H1 (cell line): ENCODE data around the gene WIPF3. TPM values are rescaled to one million over a fixed set of nuclear protein-coding genes. Genes with fewer than 3 reads are reported as not detected.

ENCODE experiments used
- CTCF ChIA-PET: fragments of 300-600 bp; sonication (Branson Sonifier 250); formaldehyde crosslinking; loops from one replicate; lab custom pipeline; 2021; ENCODE audit not compliant: partially characterized antibody; lab: Charles Lee
- POLR2A ChIA-PET: fragments of 300-600 bp; sonication (Branson Sonifier 250); formaldehyde crosslinking; loops from one replicate; lab custom pipeline; 2021; ENCODE audit warnings: inconsistent platforms; ENCODE audit not compliant: partially characterized antibody; lab: Charles Lee
- DNase-seq, 2 experiments: peaks; one replicate each; pipeline versions ENCODE4 v3.0.0 to v3.0.0-alpha.2; 2010 to 2022; ENCODE audit warnings: low spot score in 2 of 2, low read depth in 1 of 2, mixed read lengths in 1 of 2
- FAIRE-seq: peaks from 2 replicates; lab custom pipeline; 2011; peaks lifted over from hg19 to GRCh38; lab: Jason Lieb, UNC
- H2AFZ ChIP-seq: 2 replicates; pipeline ENCODE4 v1.8.1; 2012; ENCODE audit warnings: low read length, inconsistent platforms
- H2AK5ac ChIP-seq: 2 replicates; pipeline ENCODE4 v1.6.1; 2013; ENCODE audit warnings: low read depth, low read length
- H2BK120ac ChIP-seq: replicated peaks from 2 replicates; pipeline ENCODE3; 2013; ENCODE audit warnings: low read depth, low read length, inconsistent platforms
- H2BK12ac ChIP-seq: 2 replicates; pipeline ENCODE4 v1.6.1; 2013; ENCODE audit warnings: low read depth, low read length
- H2BK15ac ChIP-seq: 2 replicates; pipeline ENCODE4 v1.6.1; 2013; ENCODE audit warnings: low read length
- H2BK20ac ChIP-seq: 2 replicates; pipeline ENCODE4 v1.6.1; 2013; ENCODE audit warnings: low read length
- H2BK5ac ChIP-seq: 2 replicates; pipeline ENCODE4 v1.6.1; 2013; ENCODE audit warnings: low read depth, low read length
- H3K14ac ChIP-seq: 2 replicates; pipeline ENCODE4 v1.6.1; 2013; ENCODE audit warnings: inconsistent platforms; ENCODE audit not compliant: insufficient read length
- H3K18ac ChIP-seq: 2 replicates; pipeline ENCODE4 v1.6.1; 2013; ENCODE audit warnings: low read length; ENCODE audit errors: extremely low read depth
- H3K23ac ChIP-seq: 2 replicates; pipeline ENCODE4 v1.6.1; 2013; ENCODE audit warnings: inconsistent platforms; ENCODE audit not compliant: insufficient read length
- H3K23me2 ChIP-seq: 2 replicates; pipeline ENCODE4 v1.6.1; 2013; ENCODE audit warnings: low read depth, low read length
- H3K27ac ChIP-seq: 2 replicates; pipeline ENCODE4 v1.6.1; 2011; ENCODE audit warnings: low read depth, low read length, inconsistent platforms
- H3K27me3 ChIP-seq, 4 experiments: replicated peaks in 1 of 4; 1 replicate in 1 of 4; 2 replicates in 3 of 4; pipeline versions ENCODE4 v1.6.1 to v1.8.1; 2011 to 2013; ENCODE audit warnings: low read length in 3 of 4, mild to moderate bottlenecking in 3 of 4, inconsistent platforms in 2 of 4, mixed read lengths in 2 of 4, moderate library complexity in 1 of 4; ENCODE audit not compliant: control insufficient read depth in 3 of 4, insufficient read depth in 3 of 4; ENCODE audit errors: extremely low read depth in 1 of 4
- H3K36me3 ChIP-seq, 4 experiments: 2 replicates each; pipeline versions ENCODE4 v1.6.1 to v1.8.1; 2011 to 2013; ENCODE audit warnings: mild to moderate bottlenecking in 4 of 4, low read length in 3 of 4, moderate library complexity in 2 of 4, control low read depth in 1 of 4, inconsistent platforms in 1 of 4; ENCODE audit not compliant: insufficient read depth in 4 of 4, control insufficient read depth in 2 of 4
- H3K4ac ChIP-seq: replicated peaks from 2 replicates; pipeline ENCODE3; 2013; ENCODE audit warnings: low read length, low read depth, mixed read lengths, inconsistent platforms; ENCODE audit not compliant: insufficient read length
- H3K4me1 ChIP-seq, 4 experiments: replicated peaks in 1 of 4; 1 replicate in 1 of 4; 2 replicates in 3 of 4; pipeline versions ENCODE4 v1.6.1 to v1.8.1; 2011 to 2013; ENCODE audit warnings: low read length in 3 of 4, inconsistent platforms in 2 of 4, mixed read lengths in 1 of 4; ENCODE audit not compliant: insufficient read depth in 4 of 4, control insufficient read depth in 3 of 4
- H3K4me2 ChIP-seq, 2 experiments: 2 replicates each; pipeline versions ENCODE4 v1.6.1 to v1.8.1; 2011 to 2013; ENCODE audit warnings: low read depth in 2 of 2, low read length in 2 of 2, control low read depth in 1 of 2, inconsistent platforms in 1 of 2, mild to moderate bottlenecking in 1 of 2; ENCODE audit not compliant: insufficient read depth in 1 of 2
- H3K4me3 ChIP-seq, 4 experiments: fragments of 200-600, 300-600 bp in 1 of 4; sonication (generic), shearing (Covaris generic), sonication (Bioruptor Twin) in 1 of 4; 2 replicates each; pipeline versions ENCODE4 v1.5.1 to v1.8.1; 2011 to 2016; ENCODE audit warnings: low read length in 4 of 4, low read depth in 3 of 4, control low read depth in 2 of 4, inconsistent platforms in 2 of 4, mild to moderate bottlenecking in 2 of 4, mixed read lengths in 1 of 4, moderate library complexity in 1 of 4; ENCODE audit not compliant: insufficient read depth in 2 of 4; ENCODE audit errors: extremely low read depth in 1 of 4
- H3K56ac ChIP-seq: replicated peaks from 2 replicates; pipeline ENCODE3; 2013; ENCODE audit warnings: low read depth, mild to moderate bottlenecking, mixed read lengths, low read length, inconsistent platforms; ENCODE audit not compliant: insufficient read length
- H3K79me1 ChIP-seq: 2 replicates; pipeline ENCODE4 v1.6.1; 2013; ENCODE audit warnings: low read depth, low read length, control low read depth
- H3K79me2 ChIP-seq, 2 experiments: 2 replicates each; pipeline versions ENCODE4 v1.6.1 to v1.8.1; 2012 to 2013; ENCODE audit warnings: low read length in 2 of 2, mild to moderate bottlenecking in 2 of 2, inconsistent platforms in 1 of 2; ENCODE audit not compliant: insufficient read depth in 2 of 2, control insufficient read depth in 1 of 2
- H3K9ac ChIP-seq, 4 experiments: replicated peaks in 1 of 4; 1 replicate in 1 of 4; 2 replicates in 3 of 4; pipeline versions ENCODE4 v1.6.1 to v1.8.1; 2011 to 2013; ENCODE audit warnings: low read depth in 3 of 4, low read length in 3 of 4, control low read depth in 2 of 4, mild to moderate bottlenecking in 2 of 4, moderate library complexity in 2 of 4, inconsistent platforms in 1 of 4; ENCODE audit errors: extremely low read depth in 1 of 4
- H3K9me3 ChIP-seq, 2 experiments: 2 replicates each; pipeline versions ENCODE4 v1.6.1 to v1.8.1; 2012 to 2013; ENCODE audit warnings: mild to moderate bottlenecking in 2 of 2, moderate library complexity in 2 of 2, control low read depth in 1 of 2, inconsistent platforms in 1 of 2, low read depth in 1 of 2, low read length in 1 of 2, mixed read lengths in 1 of 2; ENCODE audit not compliant: insufficient read depth in 2 of 2
- H4K20me1 ChIP-seq, 2 experiments: replicated peaks in 1 of 2; 2 replicates each; pipeline versions ENCODE3 to v1.8.1; 2011 to 2013; ENCODE audit warnings: inconsistent platforms in 2 of 2, low read length in 2 of 2, mild to moderate bottlenecking in 1 of 2; ENCODE audit not compliant: insufficient read depth in 2 of 2, control insufficient read depth in 1 of 2
- H4K5ac ChIP-seq: 2 replicates; pipeline ENCODE4 v1.6.1; 2013; ENCODE audit warnings: low read length, low read depth, mixed read lengths, inconsistent platforms; ENCODE audit not compliant: insufficient read length
- H4K8ac ChIP-seq: 2 replicates; pipeline ENCODE4 v1.8.0; 2013; ENCODE audit warnings: mild to moderate bottlenecking, moderate library complexity, low read length, inconsistent platforms; ENCODE audit not compliant: insufficient read depth; ENCODE audit errors: extremely low read depth
- H4K91ac ChIP-seq: replicated peaks from 2 replicates; pipeline ENCODE3; 2013; ENCODE audit warnings: low read length, mixed read lengths, inconsistent platforms; ENCODE audit not compliant: insufficient read length
- ATF3 ChIP-seq: IDR thresholded peaks from 2 replicates; pipeline ENCODE4 v1.6.1; 2011; ENCODE audit warnings: low read depth, mild to moderate bottlenecking, low read length; ENCODE audit not compliant: insufficient read depth
- CBX5 ChIP-seq: fragments of 300-800, 300-1000 bp; sonication (generic); IDR thresholded peaks from 2 replicates; pipeline ENCODE4 v1.7.1; 2016; ENCODE audit warnings: antibody characterized with exemption, low read length, low read depth
- CBX8 ChIP-seq: fragments of 300-800, 300-1000 bp; sonication (generic); IDR thresholded peaks from 2 replicates; pipeline ENCODE4 v1.7.1; 2016; ENCODE audit warnings: low read depth, low read length, borderline replicate concordance
- E2F6 ChIP-seq: IDR thresholded peaks from 2 replicates; pipeline ENCODE4 v1.6.1; 2012; ENCODE audit warnings: inconsistent platforms
- FOSL1 ChIP-seq: IDR thresholded peaks from 2 replicates; pipeline ENCODE4 v1.6.1; 2011; ENCODE audit warnings: mild to moderate bottlenecking, low read depth, low read length, moderate library complexity; ENCODE audit not compliant: insufficient read depth
- HDAC6 ChIP-seq: IDR thresholded peaks from one replicate; pipeline ENCODE4 v1.7.1; 2012; ENCODE audit warnings: low read depth, mild to moderate bottlenecking, inconsistent platforms, low read length, moderate library complexity
- RFX5 ChIP-seq: IDR thresholded peaks from 2 replicates; pipeline ENCODE4 v1.6.1; 2011; ENCODE audit warnings: low read depth, low read length, improper control_type of control experiment, borderline replicate concordance
- SIRT6 ChIP-seq: IDR thresholded peaks from one replicate; pipeline ENCODE4 v1.7.1; 2012; ENCODE audit warnings: low read length, inconsistent platforms
- SIX5 ChIP-seq: IDR thresholded peaks from 2 replicates; pipeline ENCODE4 v1.6.1; 2011; ENCODE audit warnings: mild to moderate bottlenecking, low read depth, low read length
- SP1 ChIP-seq: IDR thresholded peaks from 2 replicates; pipeline ENCODE4 v1.6.1; 2011; ENCODE audit warnings: low read depth, low read length
- TAF7 ChIP-seq: optimal IDR thresholded peaks from 2 replicates; pipeline ENCODE3; 2011; ENCODE audit warnings: low read depth, mild to moderate bottlenecking, inconsistent platforms, low read length, moderate library complexity, borderline replicate concordance
- WGBS, 2 experiments: shearing (Covaris generic) in 1 of 2; methylation state at CpG; one replicate each; pipeline versions ENCODE4 v1.1.6 to v1.1.7; 2013 to 2015; ENCODE audit warnings: low lambda C conversion rate in 2 of 2, mixed read lengths in 2 of 2, inconsistent platforms in 1 of 2, low coverage in 1 of 2, missing lambda C conversion rate in 1 of 2; ENCODE audit not compliant: insufficient replicate concordance in 2 of 2, insufficient coverage in 1 of 2, insufficient read length in 1 of 2; ENCODE audit errors: extremely low coverage in 1 of 2, missing lambda C conversion rate in 1 of 2; 5-methylcytosine and 5-hydroxymethylcytosine counted together
- polyA plus RNA-seq, 7 experiments: library from polyadenylated mRNA; depleted of rRNA in 3 of 7; stranded (reverse) in 5 of 7; unstranded in 2 of 7; fragments of >200 nt in 5 of 7; fragments of 200-250 nt in 2 of 7; gene quantifications; 1 replicate in 5 of 7; 2 replicates in 1 of 7; 4 replicates in 1 of 7; pipeline versions ENCODE4 v1.2.1 to v1.2.3, GENCODE V29; 2011 to 2013; ENCODE audit warnings: missing spikeins in 2 of 7, mixed read lengths in 2 of 7
- total RNA-seq: library from RNA; stranded (reverse); fragmentation: NEBNext Ultra II Directional; extraction: Animal tissue kit (Norgen Biotek cat#: 25700); gene quantifications from 2 replicates; pipeline ENCODE4 v1.2.1, GENCODE V29; 2021
- TF ChIP-seq, protein P1 (sequence below): IDR thresholded peaks from 2 replicates; pipeline ENCODE4 v1.6.1; 2012; ENCODE audit warnings: low read length, inconsistent platforms

Gene WIPF3
- total and polyA plus RNA-seq, 2 of the 8 experiments (the other 6 are each of a cell fraction or from before 2014, with no cell fraction given): 5.0 to 12.1 TPM

GRCh38 chr7:29937132-29937531 lies 130.8 kb downstream of the WIPF3 start:
- H4K8ac ChIP-seq: no peak overlapping the region
- H3K56ac ChIP-seq: no peak overlapping the region
- H3K9me3 ChIP-seq: 0 out of 4 replicates have a peak, but pooled peaks cover 0 to 2% of the 10 kb centered on the region in 2 experiments
- H3K79me1 ChIP-seq: no peaks in the 10 kb centered on the region
- H2AFZ ChIP-seq: no peak overlapping the region
- no peaks in the 10 kb centered on the region for H3K4me1 ChIP-seq
- no peak overlapping the region for H2BK12ac ChIP-seq
- H3K4me3 ChIP-seq: no peak overlapping the region
- no peak overlapping the region for H3K27ac ChIP-seq
- H3K4me2 ChIP-seq: no peak overlapping the region
- no peak overlapping the region for H2BK120ac ChIP-seq
- no peak overlapping the region for H4K5ac ChIP-seq
- H4K20me1 ChIP-seq: no peaks in the 10 kb centered on the region
- DNase-seq (no peak), FAIRE-seq (no peak)
- H3K36me3 ChIP-seq: peaks cover 18 to 60% (median 41%) of the 10 kb centered on the region in 4 experiments
- 91% methylated on average over 3 of the region's 3 CpGs; no CpG with 5 or more reads in 1 of the 2 experiments for WGBS, 2 experiments
- H3K9ac ChIP-seq: no peak overlapping the region
- no peak overlapping the region for H3K14ac ChIP-seq
- H3K18ac ChIP-seq: no peak overlapping the region
- H3K27me3 ChIP-seq: no peaks in the 10 kb centered on the region
- no peak overlapping the region for H3K4ac ChIP-seq
- no peaks in the 10 kb centered on the region for H3K79me2 ChIP-seq
- H2AK5ac ChIP-seq: no peak overlapping the region
- CTCF ChIA-PET: interaction anchor here (1.0 kb wide), 1 partner anchor 16 kb away, joined by 3 read pairs; no protein-coding TSS in a partner anchor
- H2BK5ac ChIP-seq: no peak overlapping the region
- H3K23ac ChIP-seq: no peak overlapping the region
- H2BK20ac ChIP-seq: no peak overlapping the region
- H2BK15ac ChIP-seq: no peak overlapping the region
- H3K23me2 ChIP-seq: no peaks in the 10 kb centered on the region
- no peak overlapping the region for H4K91ac ChIP-seq
- POLR2A ChIA-PET: no interaction called here
- TF ChIP-seq FOSL1: no peak
- TF ChIP-seq SIRT6: no peak
- no peak for TF ChIP-seq SP1
- TF ChIP-seq, protein P1, sequence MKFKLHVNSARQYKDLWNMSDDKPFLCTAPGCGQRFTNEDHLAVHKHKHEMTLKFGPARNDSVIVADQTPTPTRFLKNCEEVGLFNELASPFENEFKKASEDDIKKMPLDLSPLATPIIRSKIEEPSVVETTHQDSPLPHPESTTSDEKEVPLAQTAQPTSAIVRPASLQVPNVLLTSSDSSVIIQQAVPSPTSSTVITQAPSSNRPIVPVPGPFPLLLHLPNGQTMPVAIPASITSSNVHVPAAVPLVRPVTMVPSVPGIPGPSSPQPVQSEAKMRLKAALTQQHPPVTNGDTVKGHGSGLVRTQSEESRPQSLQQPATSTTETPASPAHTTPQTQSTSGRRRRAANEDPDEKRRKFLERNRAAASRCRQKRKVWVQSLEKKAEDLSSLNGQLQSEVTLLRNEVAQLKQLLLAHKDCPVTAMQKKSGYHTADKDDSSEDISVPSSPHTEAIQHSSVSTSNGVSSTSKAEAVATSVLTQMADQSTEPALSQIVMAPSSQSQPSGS: no peak
- no peak for TF ChIP-seq CBX5
- no peak for TF ChIP-seq HDAC6
- no peak for TF ChIP-seq RFX5
- TF ChIP-seq SIX5: no peak
- TF ChIP-seq E2F6: no peak
- TF ChIP-seq CBX8: no peak
- TF ChIP-seq ATF3: no peak
- TF ChIP-seq TAF7: no peak
